HT1080 (cell line): ENCODE data around the gene FLYWCH2. TPM values are rescaled to one million over a fixed set of nuclear protein-coding genes. Genes with fewer than 3 reads are reported as not detected.

Source experiments
- DNase-seq: peaks from one replicate; pipeline ENCODE4 v3.0.0-alpha.2; 2015; ENCODE audit warnings: low read depth
- total RNA-seq: library from RNA; depleted of rRNA; stranded (reverse); fragments of >200 nt; shearing (Covaris generic); gene quantifications from 2 replicates; pipeline ENCODE4 v1.2.3, GENCODE V29; 2014

FLYWCH2 gene
- total RNA-seq, 1 experiment from 2014 or later = 33.2 TPM

- DNase-seq = no peak
Measured at GRCh38 chr16:2853531-2854073, 29.4 kb upstream of the FLYWCH2 start.

- no peak for DNase-seq
Measured at GRCh38 chr16:2854700-2855309, 28.2 kb upstream of the FLYWCH2 start.

- no peak for DNase-seq
Measured at GRCh38 chr16:2855536-2855935, 27.5 kb upstream of the FLYWCH2 start.

GRCh38 chr16:2856061-2856670 is 26.8 kb upstream of the FLYWCH2 start:
- no peak for DNase-seq

- no peak for DNase-seq
Measured at GRCh38 chr16:2856686-2857450, 26.1 kb upstream of the FLYWCH2 start.

GRCh38 chr16:2857451-2858244 is 25.4 kb upstream of the FLYWCH2 start, which contains the start of gene PRSS22:
TSS of gene PRSS22 (minus strand) at chr16:2858170. CDS start at chr16:2858104, 66 bp downstream.
- DNase-seq = no peak

- DNase-seq = no peak
Measured at GRCh38 chr16:2858245-2859025, 24.6 kb upstream of the FLYWCH2 start.

- no peak for DNase-seq
Measured at GRCh38 chr16:2859686-2860265, 23.2 kb upstream of the FLYWCH2 start.

- DNase-seq = peak; percentile 58
Measured at GRCh38 chr16:2860826-2861567, 22.0 kb upstream of the FLYWCH2 start.

GRCh38 chr16:2865651-2866050 is 17.4 kb upstream of the FLYWCH2 start:
- DNase-seq = no peak

- DNase-seq = no peak
Measured at GRCh38 chr16:2866431-2866830, 16.6 kb upstream of the FLYWCH2 start.

- no peak for DNase-seq
Measured at GRCh38 chr16:2867661-2867986, 15.4 kb upstream of the FLYWCH2 start.

- peak; percentile 94 for DNase-seq
Measured at GRCh38 chr16:2867987-2868789, 14.8 kb upstream of the FLYWCH2 start.

- DNase-seq = no peak
Measured at GRCh38 chr16:2871926-2872325, 11.1 kb upstream of the FLYWCH2 start.

GRCh38 chr16:2874032-2874911 is 8.7 kb upstream of the FLYWCH2 start:
- DNase-seq = no peak

- peak; percentile 80 for DNase-seq
Measured at GRCh38 chr16:2874912-2875362, 8.1 kb upstream of the FLYWCH2 start.

- no peak for DNase-seq
Measured at GRCh38 chr16:2879854-2880508, 3.0 kb upstream of the FLYWCH2 start.
